Peyer's patch (tissue), 4 donors: ENCODE results near the gene AP1S1. TPM values are rescaled to one million over a fixed set of nuclear protein-coding genes. Genes with fewer than 3 reads are reported as not detected.
"Not testable (repeated sequence)": the region's sequence is repeated elsewhere in the genome, so short reads cannot be mapped to it uniquely, and the experiment has no call there.

ENCODE experiments used
- DNase-seq, 3 donors: peaks; one replicate each; pipeline ENCODE4 v3.0.0-alpha.2; 2017 to 2019
- H3K27ac ChIP-seq, 4 donors: fragments of 200-600 bp; sonication (generic); one replicate each; pipeline ENCODE4 v1.5.1; 2016 to 2019
- H3K27me3 ChIP-seq, 2 donors: fragments of 200-600 bp; sonication (generic); one replicate each; pipeline ENCODE4 v1.5.1; 2019
- H3K36me3 ChIP-seq, 3 donors: fragments of 200-600 bp; sonication (generic); one replicate each; pipeline ENCODE4 v1.5.1; 2016 to 2019
- H3K4me1 ChIP-seq, 4 donors: fragments of 200-600 bp; sonication (generic); one replicate each; pipeline ENCODE4 v1.5.1; 2016 to 2019
- H3K4me3 ChIP-seq, 4 donors: fragments of 200-600 bp; sonication (generic); 1 replicate in 3 of 4; 2 replicates in 1 of 4; pipeline ENCODE4 v1.5.1; 2016 to 2019; ENCODE audit warnings: mild to moderate bottlenecking in 1 of 4
- H3K9me3 ChIP-seq, 4 donors: fragments of 200-600 bp; sonication (generic); one replicate each; pipeline ENCODE4 v1.5.1; 2016 to 2019; ENCODE audit warnings: mild to moderate bottlenecking in 1 of 4
- CTCF ChIP-seq, 6 experiments: fragments of 450-650 bp in 4 of 6; fragments of 200-600 bp in 2 of 6; sonication (generic) in 1 of 6; IDR thresholded peaks; one replicate each; pipeline ENCODE4 v1.5.1; 2017 to 2019; ENCODE audit warnings: antibody characterized with exemption in 6 of 6, mild to moderate bottlenecking in 3 of 6, moderate library complexity in 1 of 6
- POLR2A ChIP-seq, 2 donors: fragments of 450-650 bp; IDR thresholded peaks; one replicate each; pipeline ENCODE4 v1.5.1; 2017; ENCODE audit warnings: antibody characterized with exemption in 2 of 2, mild to moderate bottlenecking in 2 of 2, moderate library complexity in 2 of 2
- total RNA-seq, 4 donors: library from RNA; depleted of rRNA; stranded (reverse); fragments of >200 nt; gene quantifications; one replicate each; pipeline ENCODE4 v1.1.0, GENCODE V29; 2016

Gene AP1S1
- total RNA-seq, 4 donors from 2014 or later = 53.6 to 136 (median 95.7) TPM

GRCh38 chr7:101198476-101198875, 44.2 kb downstream of the AP1S1 start:
- TF ChIP-seq CTCF (IDR thresholded peaks at IDR 0.05) = no peak
- no peak for TF ChIP-seq POLR2A (IDR thresholded peaks at IDR 0.05)
- H3K27ac ChIP-seq = no peak overlapping the region
- no peaks in the 10 kb centered on the region for H3K9me3 ChIP-seq
- peaks cover 0 to 11% (median 4%) of the 10 kb centered on the region in 4 donors for H3K4me1 ChIP-seq
- no peak overlapping the region for H3K4me3 ChIP-seq
- DNase-seq = no peak
- H3K36me3 ChIP-seq = peaks cover 0 to 6% (median 0%) of the 10 kb centered on the region in 3 donors
- H3K27me3 ChIP-seq = no peaks in the 10 kb centered on the region

GRCh38 chr7:101199522-101199921, 45.2 kb downstream of the AP1S1 start:
- H3K27ac ChIP-seq, H3K9me3 ChIP-seq, DNase-seq, H3K27me3 ChIP-seq, H3K36me3 ChIP-seq: not testable (repeated sequence)
- Histone ChIP-seq H3K4me1 (peaks cover 0 to 11% (median 4%) of the 10 kb centered on the region in 4 donors), H3K4me3 (peak overlapping the region in 2 of 4 donors; percentile 54 to 61)

DNA sequence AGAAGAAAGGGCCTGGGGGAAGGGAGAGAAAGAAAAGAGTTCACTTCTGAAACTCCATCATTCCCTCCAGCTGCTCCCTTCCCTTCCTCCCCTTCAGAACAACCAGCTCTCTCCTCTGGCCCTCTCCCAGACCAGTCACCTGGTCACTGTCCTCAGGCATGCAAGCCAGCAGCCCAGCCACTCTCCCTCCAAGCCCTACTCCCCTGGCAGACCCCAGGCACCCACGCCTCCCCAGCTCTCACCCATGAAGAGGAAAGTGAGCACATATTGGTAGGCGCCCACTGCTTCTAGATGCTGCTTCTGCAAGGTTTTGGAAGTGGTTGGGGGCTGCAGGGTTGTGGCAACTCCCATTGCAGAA, 46.2 kb downstream of the AP1S1 start:
- Histone ChIP-seq H3K27me3 (no peaks in the 10 kb centered on the region), H3K4me1 (peaks cover 0 to 11% (median 4%) of the 10 kb centered on the region in 4 donors), H3K36me3 (peaks cover 0 to 6% (median 0%) of the 10 kb centered on the region in 3 donors), H3K9me3 (no peaks in the 10 kb centered on the region), H3K27ac (peak overlapping the region in 3 of 4 donors; percentile 75 to 94 (median 89)), H3K4me3 (peak overlapping the region in 3 of 4 donors; percentile 16 to 61 (median 54))
- TF ChIP-seq CTCF (IDR thresholded peaks at IDR 0.05) (no peak), POLR2A (IDR thresholded peaks at IDR 0.05) (no peak)
- DNase-seq = peak in 1 of 3 donors; percentile 59

GRCh38 chr7:101200862-101201599, 46.8 kb downstream of the AP1S1 start, which contains the start of gene MOGAT3:
MOGAT3 (minus strand) TSS chr7:101201036; CDS start chr7:101200854, 182 bp downstream.
- TF ChIP-seq POLR2A (IDR thresholded peaks at IDR 0.05) = peak; percentile 94 to 98
- no peak for TF ChIP-seq CTCF (IDR thresholded peaks at IDR 0.05)
- Histone ChIP-seq H3K4me1 (peaks cover 0 to 11% (median 4%) of the 10 kb centered on the region in 4 donors), H3K9me3 (no peaks in the 10 kb centered on the region), H3K36me3 (peaks cover 0 to 11% (median 0%) of the 10 kb centered on the region in 3 donors), H3K27ac (peak within 1 kb of the TSS in 3 of 4 donors; percentile 75 to 94 (median 94)), H3K27me3 (no peaks in the 10 kb centered on the region), H3K4me3 (peak within 1 kb of the TSS in 3 of 4 donors; percentile 20 to 61 (median 54))
- peak in 2 of 3 donors; percentile 91 to 92 for DNase-seq

- Histone ChIP-seq H3K9me3 (no peaks in the 10 kb centered on the region), H3K4me1 (peaks cover 0 to 11% (median 4%) of the 10 kb centered on the region in 4 donors), H3K4me3 (peak overlapping the region in 3 of 4 donors; percentile 20 to 61 (median 54)), H3K36me3 (peaks cover 0 to 19% (median 0%) of the 10 kb centered on the region in 3 donors), H3K27ac (peak overlapping the region in 3 of 4 donors; percentile 75 to 94 (median 94)), H3K27me3 (no peaks in the 10 kb centered on the region)
- peak in 2 of 3 donors; percentile 83 to 93 for DNase-seq
- TF ChIP-seq CTCF (IDR thresholded peaks at IDR 0.05) (peak in 2 of 6 experiments; percentile 14 to 28), POLR2A (IDR thresholded peaks at IDR 0.05) (peak; percentile 69 to 87)
Measured at GRCh38 chr7:101201695-101202602, 47.7 kb downstream of the AP1S1 start.
